Left lung (tissue), 10 donors: ENCODE measurements around the gene HEMGN. TPM values are rescaled to one million over a fixed set of nuclear protein-coding genes. Genes with fewer than 3 reads are reported as not detected.

Experiments
- ATAC-seq: fragments of 200-7000 bp; cut with Tn5 transposase; one replicate; pipeline ENCODE4 v1.9.1; 2020; ENCODE audit warnings: moderate library complexity
- DNase-seq, 4 donors: peaks; one replicate each; pipeline ENCODE4 v3.0.0-alpha.2; 2013 to 2020
- H3K27ac ChIP-seq, 2 donors: fragments of 200-600 bp; sonication (generic) in 1 of 2; one replicate each; pipeline versions ENCODE4 v1.5.0 to v1.8.0; 2020 to 2021
- H3K27me3 ChIP-seq, 2 donors: fragments of 200-600 bp; sonication (generic) in 1 of 2; one replicate each; pipeline versions ENCODE4 v1.5.0 to v1.8.0; 2020 to 2021
- H3K36me3 ChIP-seq, 2 donors: fragments of 200-600 bp; sonication (generic) in 1 of 2; one replicate each; pipeline versions ENCODE4 v1.5.0 to v1.8.0; 2020 to 2021
- H3K4me1 ChIP-seq, 2 donors: fragments of 200-600 bp; one replicate each; pipeline ENCODE4 v1.8.0; 2021
- H3K4me3 ChIP-seq, 2 donors: fragments of 200-600 bp; sonication (generic) in 1 of 2; one replicate each; pipeline versions ENCODE4 v1.5.0 to v1.8.0; 2020 to 2021; ENCODE audit warnings: mild to moderate bottlenecking in 1 of 2
- H3K9me3 ChIP-seq, 2 donors: fragments of 200-600 bp; sonication (generic) in 1 of 2; one replicate each; pipeline versions ENCODE4 v1.5.0 to v1.8.0; 2020 to 2021
- CTCF ChIP-seq, 2 donors: fragments of 200-600 bp; sonication (generic) in 1 of 2; IDR thresholded peaks; one replicate each; pipeline versions ENCODE4 v1.5.0 to v1.8.0; 2021; ENCODE audit warnings: antibody characterized with exemption in 2 of 2
- intact Hi-C, 2 donors: fragments of 100-400 bp; cut with DNase I; formaldehyde crosslinking; loops; one replicate each; pipeline versions ENCODE4 v1.11.2 to v1.14.2; 2022
- polyA plus RNA-seq, 6 donors: library from polyadenylated mRNA; unstranded; fragments of 120-200 nt; gene quantifications; one replicate each; pipeline ENCODE4 v1.2.1, GENCODE V29; 2013; ENCODE audit not compliant: insufficient read length in 6 of 6
- total RNA-seq, 2 donors: library from RNA; stranded (reverse); fragmentation: NEBNext Ultra II Directional; extraction: Animal tissue kit (Norgen Biotek cat#: 25700); gene quantifications; one replicate each; pipeline ENCODE4 v1.2.1, GENCODE V29; 2021
- donor health status: DM: no; HTN: yes; CAD: no.
- donor health status: DM: no; HTN: no; CAD: no.

HEMGN gene
- total and polyA plus RNA-seq, 8 donors = 0.15 to 9.8 (median 4.1) TPM

DNA sequence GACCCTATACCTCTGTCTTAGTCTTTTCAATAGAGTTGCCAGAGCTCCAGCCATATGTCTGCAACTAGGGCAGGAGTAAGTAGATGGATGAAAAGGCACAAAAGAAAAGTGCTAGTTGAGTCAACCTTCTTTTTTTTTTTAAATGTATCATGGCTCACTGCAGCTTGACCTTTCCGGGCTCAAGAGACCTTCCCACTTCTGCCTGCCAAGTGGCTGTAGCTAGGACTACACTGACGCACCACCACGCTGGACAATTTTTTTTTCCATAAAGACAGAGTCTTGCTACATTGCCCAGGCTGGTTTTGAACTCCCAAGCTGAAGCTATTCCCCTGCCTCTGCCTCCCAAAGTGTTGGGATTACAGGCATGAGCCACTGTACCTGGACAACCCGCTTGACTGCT is 57.6 kb downstream of the HEMGN start:
- H3K9me3 ChIP-seq = no peaks in the 10 kb centered on the region
- no peak overlapping the region for H3K27ac ChIP-seq
- ATAC-seq (no peak), DNase-seq (no peak)
- H3K4me3 ChIP-seq = no peak overlapping the region
- peaks cover 0 to 6% of the 10 kb centered on the region in 2 donors for H3K27me3 ChIP-seq
- peaks cover 0 to 4% of the 10 kb centered on the region in 2 donors for H3K4me1 ChIP-seq
- no peak for TF ChIP-seq CTCF (IDR thresholded peaks at IDR 0.05)
- intact Hi-C loops = no loop called here
- H3K36me3 ChIP-seq = no peaks in the 10 kb centered on the region

Other genes starting within 250 kb of the HEMGN start
- gene XPA, start 240.8 kb downstream of the HEMGN start, total RNA-seq = 10 to 100 TPM in 1 of 2 donors, 1 to 10 TPM in 1; 9.2 to 10.3 TPM
- 10 to 100 TPM; 29.5 to 36.1 (median 32.3) TPM for gene XPA, start 240.8 kb downstream of the HEMGN start, polyA plus RNA-seq
- not detected for gene FOXE1, start 84.9 kb downstream of the HEMGN start, total RNA-seq
- gene FOXE1, start 84.9 kb downstream of the HEMGN start, polyA plus RNA-seq = not detected
- gene TRMO, start 15.7 kb downstream of the HEMGN start, total RNA-seq = 10 to 100 TPM; 13.6 to 16.5 TPM
- gene TRMO, start 15.7 kb downstream of the HEMGN start, polyA plus RNA-seq = 10 to 100 TPM; 15.6 to 16.5 (median 16.1) TPM
- 100 to 1,000 TPM in 1 of 2 donors, 10 to 100 TPM in 1; 84.9 to 108 TPM for gene ANP32B, start 45.2 kb upstream of the HEMGN start, total RNA-seq
- 100 to 1,000 TPM; 233 to 318 (median 259) TPM for gene ANP32B, start 45.2 kb upstream of the HEMGN start, polyA plus RNA-seq
- 10 to 100 TPM; 51.8 to 72.0 TPM for gene NANS, start 118.6 kb upstream of the HEMGN start, total RNA-seq
- gene NANS, start 118.6 kb upstream of the HEMGN start, polyA plus RNA-seq = 10 to 100 TPM; 35.6 to 47.1 (median 40.1) TPM
- 10 to 100 TPM; 26.8 to 37.2 TPM for gene TRIM14, start 181.1 kb upstream of the HEMGN start, total RNA-seq
- 10 to 100 TPM in 3 of 6 donors, 1 to 10 TPM in 3; 9.0 to 10.7 (median 10.1) TPM for gene TRIM14, start 181.1 kb upstream of the HEMGN start, polyA plus RNA-seq